ENCODE results near the gene SLC6A9.

The SLC6A9 gene

GRCh38 chr1:43979528-43980254 is 51.6 kb downstream of the SLC6A9 start:
- peaks cover 25% of the 10 kb centered on the region for H3K36me3 ChIP-seq (replicated peaks)
- H3K27ac ChIP-seq = peak overlapping the region; percentile 32
- H3K27me3 ChIP-seq (replicated peaks) = no peaks in the 10 kb centered on the region
- DNase-seq = peak; percentile 35
- no peak for TF ChIP-seq CTCF (IDR thresholded peaks at IDR 0.05; ENCODE audit: low read depth, low read length, missing control alignments)
- in situ Hi-C loops (cut with HindIII; ENCODE audit: low pct_ligation_motif_present, low sequenced_read_pairs) = no loop called here
- H3K4me3 ChIP-seq (ENCODE audit: low read depth, low read length) = peak overlapping the region; percentile 67

- no peak for TF ChIP-seq CTCF (IDR thresholded peaks at IDR 0.05; ENCODE audit: low read depth, low read length, missing control alignments)
- in situ Hi-C loops (cut with HindIII; ENCODE audit: low pct_ligation_motif_present, low sequenced_read_pairs) = no loop called here
- Histone ChIP-seq H3K27ac (peak overlapping the region; percentile 32), H3K36me3 (replicated peaks) (peaks cover 21% of the 10 kb centered on the region), H3K27me3 (replicated peaks) (no peaks in the 10 kb centered on the region), H3K4me3 (ENCODE audit: low read depth, low read length) (peak overlapping the region; percentile 72)
- DNase-seq = no peak
These were observed 52.1 kb downstream of the SLC6A9 start for GRCh38 chr1:43979261-43979527.

GRCh38 chr1:43978551-43979260 is 52.6 kb downstream of the SLC6A9 start, which contains the start of gene B4GALT2:
TSS of gene B4GALT2 (plus strand) at chr1:43979210. CDS start at chr1:43981161, 1,951 bp downstream.
- no peak for TF ChIP-seq CTCF (IDR thresholded peaks at IDR 0.05; ENCODE audit: low read depth, low read length, missing control alignments)
- DNase-seq = no peak
- Histone ChIP-seq H3K27me3 (replicated peaks) (no peaks in the 10 kb centered on the region), H3K27ac (peak within 1 kb of the TSS; percentile 32), H3K4me3 (ENCODE audit: low read depth, low read length) (peak within 1 kb of the TSS; percentile 72), H3K36me3 (replicated peaks) (peaks cover 21% of the 10 kb centered on the region)
- in situ Hi-C loops (cut with HindIII; ENCODE audit: low pct_ligation_motif_present, low sequenced_read_pairs) = no loop called here

GRCh38 chr1:43978264-43978550 is 53.1 kb downstream of the SLC6A9 start:
- no peak for TF ChIP-seq CTCF (IDR thresholded peaks at IDR 0.05; ENCODE audit: low read depth, low read length, missing control alignments)
- H3K36me3 ChIP-seq (replicated peaks) = peaks cover 21% of the 10 kb centered on the region
- H3K4me3 ChIP-seq (ENCODE audit: low read depth, low read length) = peak overlapping the region; percentile 72
- in situ Hi-C loops (cut with HindIII; ENCODE audit: low pct_ligation_motif_present, low sequenced_read_pairs) = no loop called here
- H3K27me3 ChIP-seq (replicated peaks) = no peaks in the 10 kb centered on the region
- DNase-seq = no peak
- no peak overlapping the region for H3K27ac ChIP-seq

GRCh38 chr1:43977376-43978263 is 53.6 kb downstream of the SLC6A9 start:
- TF ChIP-seq CTCF (IDR thresholded peaks at IDR 0.05; ENCODE audit: low read depth, low read length, missing control alignments) = no peak
- in situ Hi-C loops (cut with HindIII; ENCODE audit: low pct_ligation_motif_present, low sequenced_read_pairs) = no loop called here
- Histone ChIP-seq H3K27ac (no peak overlapping the region), H3K27me3 (replicated peaks) (no peaks in the 10 kb centered on the region), H3K36me3 (replicated peaks) (peaks cover 21% of the 10 kb centered on the region), H3K4me3 (ENCODE audit: low read depth, low read length) (no peak overlapping the region)
- no peak for DNase-seq

All from brain microvascular endothelial cell (primary cell).